ENCODE measurements around the gene KIRREL3.

Gene KIRREL3

GRCh38 chr11:126727381-126727780 is 273.2 kb downstream of the KIRREL3 start:
- TF ChIP-seq POLR2AphosphoS5 (IDR thresholded peaks at IDR 0.05; ENCODE audit: borderline replicate concordance, low read depth, low read length) (no peak), FOXP2 (optimal IDR thresholded peaks at IDR 0.05; ENCODE audit: control extremely low read depth, extremely low read length, insufficient read depth) (no peak), EZH2 (IDR thresholded peaks at IDR 0.05) (no peak)
- H3K36me3 ChIP-seq (ENCODE audit: insufficient read depth, low read length), result no peaks in the 10 kb centered on the region
- no peak overlapping the region for H3K27ac ChIP-seq
- no peaks in the 10 kb centered on the region for H3K9me3 ChIP-seq (ENCODE audit: low read depth, low read length)
- no peak for DNase-seq (ENCODE audit: low read depth, low spot score)
- no peak overlapping the region for H3K9ac ChIP-seq (ENCODE audit: insufficient read length)
- H3K4me3 ChIP-seq, result no peak overlapping the region

GRCh38 chr11:126725521-126725920 is 275.0 kb downstream of the KIRREL3 start:
- no peak overlapping the region for H3K9ac ChIP-seq (ENCODE audit: insufficient read length)
- no peak for TF ChIP-seq FOXP2 (optimal IDR thresholded peaks at IDR 0.05; ENCODE audit: control extremely low read depth, extremely low read length, insufficient read depth)
- TF ChIP-seq EZH2 (IDR thresholded peaks at IDR 0.05), result no peak
- no peak for TF ChIP-seq POLR2AphosphoS5 (IDR thresholded peaks at IDR 0.05; ENCODE audit: borderline replicate concordance, low read depth, low read length)
- H3K27ac ChIP-seq, result no peak overlapping the region
- no peaks in the 10 kb centered on the region for H3K36me3 ChIP-seq (ENCODE audit: insufficient read depth, low read length)
- no peak for DNase-seq (ENCODE audit: low read depth, low spot score)
- H3K4me3 ChIP-seq, result no peak overlapping the region
- H3K9me3 ChIP-seq (ENCODE audit: low read depth, low read length), result no peaks in the 10 kb centered on the region

GRCh38 chr11:126725043-126725442 is 275.5 kb downstream of the KIRREL3 start:
- no peak for DNase-seq (ENCODE audit: low read depth, low spot score)
- TF ChIP-seq POLR2AphosphoS5 (IDR thresholded peaks at IDR 0.05; ENCODE audit: borderline replicate concordance, low read depth, low read length) (no peak), EZH2 (IDR thresholded peaks at IDR 0.05) (no peak), FOXP2 (optimal IDR thresholded peaks at IDR 0.05; ENCODE audit: control extremely low read depth, extremely low read length, insufficient read depth) (no peak)
- no peak overlapping the region for H3K27ac ChIP-seq

GRCh38 chr11:126723665-126724045 is 276.9 kb downstream of the KIRREL3 start:
- TF ChIP-seq POLR2AphosphoS5 (IDR thresholded peaks at IDR 0.05; ENCODE audit: borderline replicate concordance, low read depth, low read length), result no peak
- no peak for TF ChIP-seq EZH2 (IDR thresholded peaks at IDR 0.05)
- TF ChIP-seq FOXP2 (optimal IDR thresholded peaks at IDR 0.05; ENCODE audit: control extremely low read depth, extremely low read length, insufficient read depth), result no peak
- DNase-seq (ENCODE audit: low read depth, low spot score), result no peak
- no peaks in the 10 kb centered on the region for H3K36me3 ChIP-seq (ENCODE audit: insufficient read depth, low read length)
- no peak overlapping the region for H3K9ac ChIP-seq (ENCODE audit: insufficient read length)
- no peak overlapping the region for H3K4me3 ChIP-seq
- H3K9me3 ChIP-seq (ENCODE audit: low read depth, low read length), result no peaks in the 10 kb centered on the region
- no peak overlapping the region for H3K27ac ChIP-seq

More at GRCh38 chr11:126725043-126725442, 275.5 kb downstream of the KIRREL3 start:
- H3K9ac ChIP-seq (ENCODE audit: insufficient read length), result no peak overlapping the region
- H3K9me3 ChIP-seq (ENCODE audit: low read depth, low read length), result no peaks in the 10 kb centered on the region
- H3K4me3 ChIP-seq, result no peak overlapping the region
- H3K36me3 ChIP-seq (ENCODE audit: insufficient read depth, low read length), result no peaks in the 10 kb centered on the region

GRCh38 chr11:126722956-126723664 is 277.5 kb downstream of the KIRREL3 start:
- TF ChIP-seq EZH2 (IDR thresholded peaks at IDR 0.05) (no peak), POLR2AphosphoS5 (IDR thresholded peaks at IDR 0.05; ENCODE audit: borderline replicate concordance, low read depth, low read length) (no peak), FOXP2 (optimal IDR thresholded peaks at IDR 0.05; ENCODE audit: control extremely low read depth, extremely low read length, insufficient read depth) (no peak)
- H3K9me3 ChIP-seq (ENCODE audit: low read depth, low read length), result no peaks in the 10 kb centered on the region
- no peak overlapping the region for H3K27ac ChIP-seq
- no peak for DNase-seq (ENCODE audit: low read depth, low spot score)
- H3K9ac ChIP-seq (ENCODE audit: insufficient read length), result no peak overlapping the region
- H3K36me3 ChIP-seq (ENCODE audit: insufficient read depth, low read length), result no peaks in the 10 kb centered on the region
- H3K4me3 ChIP-seq, result no peak overlapping the region

- H3K9ac ChIP-seq (ENCODE audit: insufficient read length), result no peak overlapping the region
- no peaks in the 10 kb centered on the region for H3K9me3 ChIP-seq (ENCODE audit: low read depth, low read length)
- H3K36me3 ChIP-seq (ENCODE audit: insufficient read depth, low read length), result no peaks in the 10 kb centered on the region
- no peak for DNase-seq (ENCODE audit: low read depth, low spot score)
- TF ChIP-seq FOXP2 (optimal IDR thresholded peaks at IDR 0.05; ENCODE audit: control extremely low read depth, extremely low read length, insufficient read depth) (no peak), EZH2 (IDR thresholded peaks at IDR 0.05) (no peak), POLR2AphosphoS5 (IDR thresholded peaks at IDR 0.05; ENCODE audit: borderline replicate concordance, low read depth, low read length) (no peak)
- H3K27ac ChIP-seq, result no peak overlapping the region
- H3K4me3 ChIP-seq, result no peak overlapping the region
Observed at GRCh38 chr11:126722006-126722736, 278.4 kb downstream of the KIRREL3 start.

GRCh38 chr11:126720539-126721235 is 279.9 kb downstream of the KIRREL3 start:
- TF ChIP-seq FOXP2 (optimal IDR thresholded peaks at IDR 0.05; ENCODE audit: control extremely low read depth, extremely low read length, insufficient read depth), result no peak
- no peak for TF ChIP-seq POLR2AphosphoS5 (IDR thresholded peaks at IDR 0.05; ENCODE audit: borderline replicate concordance, low read depth, low read length)
- TF ChIP-seq EZH2 (IDR thresholded peaks at IDR 0.05), result no peak
- DNase-seq (ENCODE audit: low read depth, low spot score), result no peak
- no peaks in the 10 kb centered on the region for H3K36me3 ChIP-seq (ENCODE audit: insufficient read depth, low read length)
- H3K9ac ChIP-seq (ENCODE audit: insufficient read length), result no peak overlapping the region
- H3K27ac ChIP-seq, result no peak overlapping the region
- no peaks in the 10 kb centered on the region for H3K9me3 ChIP-seq (ENCODE audit: low read depth, low read length)
- H3K4me3 ChIP-seq, result no peak overlapping the region

- no peaks in the 10 kb centered on the region for H3K9me3 ChIP-seq (ENCODE audit: low read depth, low read length)
- no peak overlapping the region for H3K27ac ChIP-seq
- no peak overlapping the region for H3K9ac ChIP-seq (ENCODE audit: insufficient read length)
- H3K36me3 ChIP-seq (ENCODE audit: insufficient read depth, low read length), result no peaks in the 10 kb centered on the region
- no peak for DNase-seq (ENCODE audit: low read depth, low spot score)
- no peak overlapping the region for H3K4me3 ChIP-seq
- TF ChIP-seq EZH2 (IDR thresholded peaks at IDR 0.05), result no peak
- no peak for TF ChIP-seq POLR2AphosphoS5 (IDR thresholded peaks at IDR 0.05; ENCODE audit: borderline replicate concordance, low read depth, low read length)
- TF ChIP-seq FOXP2 (optimal IDR thresholded peaks at IDR 0.05; ENCODE audit: control extremely low read depth, extremely low read length, insufficient read depth), result no peak
Observed at GRCh38 chr11:126719740-126720139, 280.8 kb downstream of the KIRREL3 start.

All from SK-N-MC (cell line).